H1 (cell line): Measurements from ENCODE around the gene PDP2. TPM values are rescaled to one million over a fixed set of nuclear protein-coding genes. Genes with fewer than 3 reads are reported as not detected.
A peak's percentile ranks its signal among the peaks of the same experiment; 100 is the strongest.

ENCODE experiments used
- ASH2L ChIP-seq: fragments of 200-600, 300-600 bp; sonication (generic); IDR thresholded peaks from one replicate; pipeline ENCODE4 v1.7.1; 2017; ENCODE audit warnings: low read length
- CBX5 ChIP-seq: fragments of 300-800, 300-1000 bp; sonication (generic); IDR thresholded peaks from 2 replicates; pipeline ENCODE4 v1.7.1; 2016; ENCODE audit warnings: antibody characterized with exemption, low read length, low read depth
- CEBPB ChIP-seq: IDR thresholded peaks from 2 replicates; pipeline ENCODE4 v1.6.1; 2012; ENCODE audit warnings: low read depth, low read length
- CHD1 ChIP-seq: IDR thresholded peaks from 2 replicates; pipeline ENCODE4 v1.6.1; 2012; ENCODE audit warnings: low read depth, low read length, improper control_type of control experiment
- CTBP2 ChIP-seq: IDR thresholded peaks from 2 replicates; pipeline ENCODE4 v1.7.0; 2011; ENCODE audit warnings: borderline replicate concordance, mild to moderate bottlenecking, moderate library complexity, mixed read lengths, low read length; ENCODE audit not compliant: insufficient read depth, insufficient read length
- E2F6 ChIP-seq: IDR thresholded peaks from 2 replicates; pipeline ENCODE4 v1.6.1; 2012; ENCODE audit warnings: inconsistent platforms
- FOSL1 ChIP-seq: IDR thresholded peaks from 2 replicates; pipeline ENCODE4 v1.6.1; 2011; ENCODE audit warnings: mild to moderate bottlenecking, low read depth, low read length, moderate library complexity; ENCODE audit not compliant: insufficient read depth
- GTF2F1 ChIP-seq: IDR thresholded peaks from 2 replicates; pipeline ENCODE4 v1.6.1; 2012; ENCODE audit warnings: low read depth, low read length, improper control_type of control experiment, borderline replicate concordance
- JUN ChIP-seq: IDR thresholded peaks from 2 replicates; pipeline ENCODE4 v1.6.1; 2011; ENCODE audit warnings: low read depth, mild to moderate bottlenecking, improper control_type of control experiment, low read length
- POLR2A ChIP-seq, 2 experiments: IDR thresholded peaks; 1 replicate in 1 of 2; 2 replicates in 1 of 2; pipeline ENCODE4 v1.6.1; 2011; ENCODE audit warnings: low read depth in 2 of 2, low read length in 2 of 2, mild to moderate bottlenecking in 2 of 2; ENCODE audit errors: control extremely low read depth in 1 of 2
- RXRA ChIP-seq: IDR thresholded peaks from 2 replicates; pipeline ENCODE4 v1.6.1; 2011; ENCODE audit warnings: low read depth, mild to moderate bottlenecking, low read length, moderate library complexity; ENCODE audit not compliant: insufficient read depth
- SAP30 ChIP-seq: fragments of 300-600 bp; sonication (generic); IDR thresholded peaks from 2 replicates; pipeline ENCODE4 v1.7.1; 2012; ENCODE audit warnings: low read length, moderate library complexity, mild to moderate bottlenecking, inconsistent platforms; ENCODE audit not compliant: insufficient read depth, insufficient replicate concordance
- SIN3A ChIP-seq, 2 experiments: IDR thresholded peaks in 1 of 2; conservative IDR thresholded peaks in 1 of 2; 2 replicates each; pipeline ENCODE4 v1.6.1; 2011 to 2012; ENCODE audit warnings: low read length in 2 of 2, improper control_type of control experiment in 1 of 2, low read depth in 1 of 2, mild to moderate bottlenecking in 1 of 2
- SP4 ChIP-seq: IDR thresholded peaks from 2 replicates; pipeline ENCODE4 v1.6.1; 2012; ENCODE audit warnings: low read length, inconsistent platforms
- TAF1 ChIP-seq: IDR thresholded peaks from 2 replicates; pipeline ENCODE4 v1.6.1; 2011; ENCODE audit warnings: mild to moderate bottlenecking, low read depth, low read length
- TAF7 ChIP-seq: optimal IDR thresholded peaks from 2 replicates; pipeline ENCODE3; 2011; ENCODE audit warnings: low read depth, mild to moderate bottlenecking, inconsistent platforms, low read length, moderate library complexity, borderline replicate concordance
- TCF12 ChIP-seq: IDR thresholded peaks from 2 replicates; pipeline ENCODE4 v1.6.1; 2011; ENCODE audit warnings: low read depth, mild to moderate bottlenecking, low read length
- TEAD4 ChIP-seq: IDR thresholded peaks from 2 replicates; pipeline ENCODE4 v1.6.1; 2012; ENCODE audit warnings: low read depth, low read length, inconsistent platforms, mixed read lengths
- polyA plus RNA-seq, 7 experiments: library from polyadenylated mRNA; depleted of rRNA in 3 of 7; stranded (reverse) in 5 of 7; unstranded in 2 of 7; fragments of >200 nt in 5 of 7; fragments of 200-250 nt in 2 of 7; gene quantifications; 1 replicate in 5 of 7; 2 replicates in 1 of 7; 4 replicates in 1 of 7; pipeline versions ENCODE4 v1.2.1 to v1.2.3, GENCODE V29; 2011 to 2013; ENCODE audit warnings: missing spikeins in 2 of 7, mixed read lengths in 2 of 7
- total RNA-seq: library from RNA; stranded (reverse); fragmentation: NEBNext Ultra II Directional; extraction: Animal tissue kit (Norgen Biotek cat#: 25700); gene quantifications from 2 replicates; pipeline ENCODE4 v1.2.1, GENCODE V29; 2021
- TF ChIP-seq, protein P1 (sequence below), 3 experiments: IDR thresholded peaks; 1 replicate in 2 of 3; 2 replicates in 1 of 3; pipeline versions ENCODE4 v1.5.1 to v1.6.1; 2011; ENCODE audit warnings: low read length in 3 of 3, mild to moderate bottlenecking in 3 of 3, inconsistent platforms in 2 of 3, low read depth in 1 of 3, moderate library complexity in 1 of 3; ENCODE audit not compliant: insufficient read depth in 1 of 3; ENCODE audit errors: control extremely low read depth in 1 of 3
- TF ChIP-seq, protein P2 (sequence below): IDR thresholded peaks from 2 replicates; pipeline ENCODE4 v1.6.1; 2011; ENCODE audit warnings: low read length, improper control_type of control experiment

The PDP2 gene
- total and polyA plus RNA-seq, 2 of the 8 experiments (the other 6 are each of a cell fraction or from before 2014, with no cell fraction given): 11.7 to 36.5 TPM

GRCh38 chr16:66872943-66873684 is 7.2 kb upstream of the PDP2 start (continued):
- TF ChIP-seq TEAD4 (no peak), JUN (no peak), SAP30 (no peak), GTF2F1 (no peak), CBX5 (no peak), RXRA (no peak), SP4 (no peak), CTBP2 (no peak), TAF1 (peak; percentile 64; the same call in 1 of the 2 replicates), TCF12 (no peak), FOSL1 (no peak), ASH2L (peak; percentile 67), E2F6 (peak; percentile 71), SIN3A (conservative IDR thresholded peaks at IDR 0.05 in 1 of 2, IDR thresholded peaks at IDR 0.05 in 1 of 2; ENCODE audit: low read depth in 1 of 2, low read length in 2 of 2) (no peak), POLR2A (IDR thresholded peaks at IDR 0.05; ENCODE audit: control extremely low read depth in 1 of 2, low read depth in 2 of 2, low read length in 2 of 2) (peak in 1 of 2 experiments; percentile 58; a peak in 1 of 3 replicates), CHD1 (no peak), CEBPB (no peak), TAF7 (peak; percentile 43)
- TF ChIP-seq, protein P1, sequence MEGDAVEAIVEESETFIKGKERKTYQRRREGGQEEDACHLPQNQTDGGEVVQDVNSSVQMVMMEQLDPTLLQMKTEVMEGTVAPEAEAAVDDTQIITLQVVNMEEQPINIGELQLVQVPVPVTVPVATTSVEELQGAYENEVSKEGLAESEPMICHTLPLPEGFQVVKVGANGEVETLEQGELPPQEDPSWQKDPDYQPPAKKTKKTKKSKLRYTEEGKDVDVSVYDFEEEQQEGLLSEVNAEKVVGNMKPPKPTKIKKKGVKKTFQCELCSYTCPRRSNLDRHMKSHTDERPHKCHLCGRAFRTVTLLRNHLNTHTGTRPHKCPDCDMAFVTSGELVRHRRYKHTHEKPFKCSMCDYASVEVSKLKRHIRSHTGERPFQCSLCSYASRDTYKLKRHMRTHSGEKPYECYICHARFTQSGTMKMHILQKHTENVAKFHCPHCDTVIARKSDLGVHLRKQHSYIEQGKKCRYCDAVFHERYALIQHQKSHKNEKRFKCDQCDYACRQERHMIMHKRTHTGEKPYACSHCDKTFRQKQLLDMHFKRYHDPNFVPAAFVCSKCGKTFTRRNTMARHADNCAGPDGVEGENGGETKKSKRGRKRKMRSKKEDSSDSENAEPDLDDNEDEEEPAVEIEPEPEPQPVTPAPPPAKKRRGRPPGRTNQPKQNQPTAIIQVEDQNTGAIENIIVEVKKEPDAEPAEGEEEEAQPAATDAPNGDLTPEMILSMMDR (IDR thresholded peaks at IDR 0.05; ENCODE audit: control extremely low read depth in 1 of 3, insufficient read depth in 1 of 3, low read depth in 1 of 3, low read length in 3 of 3): peak; percentile 76 to 89 (median 88)
- TF ChIP-seq, protein P2, sequence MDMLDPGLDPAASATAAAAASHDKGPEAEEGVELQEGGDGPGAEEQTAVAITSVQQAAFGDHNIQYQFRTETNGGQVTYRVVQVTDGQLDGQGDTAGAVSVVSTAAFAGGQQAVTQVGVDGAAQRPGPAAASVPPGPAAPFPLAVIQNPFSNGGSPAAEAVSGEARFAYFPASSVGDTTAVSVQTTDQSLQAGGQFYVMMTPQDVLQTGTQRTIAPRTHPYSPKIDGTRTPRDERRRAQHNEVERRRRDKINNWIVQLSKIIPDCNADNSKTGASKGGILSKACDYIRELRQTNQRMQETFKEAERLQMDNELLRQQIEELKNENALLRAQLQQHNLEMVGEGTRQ: no peak
